MM.1S (cell line): ENCODE measurements around the gene PRM1.

Experiments
- DNase-seq: peaks from one replicate; pipeline ENCODE4 v3.0.0-alpha.2; 2015
- H2AFZ ChIP-seq: fragments of 300-600 bp; sonication (generic); 2 replicates; pipeline ENCODE4 v1.6.0; 2016; ENCODE audit warnings: antibody characterized with exemption, low read length
- H3F3A ChIP-seq: fragments of 300-600 bp; sonication (generic); 2 replicates; pipeline ENCODE4 v1.6.1; 2016; ENCODE audit warnings: mild to moderate bottlenecking, antibody characterized with exemption, low read length, moderate library complexity, mixed read lengths; ENCODE audit not compliant: insufficient read depth
- H3K27ac ChIP-seq: fragments of 300-600 bp; sonication (generic); 2 replicates; pipeline ENCODE4 v1.5.1; 2016; ENCODE audit warnings: mild to moderate bottlenecking, low read length
- H3K27me3 ChIP-seq: fragments of 300-600 bp; sonication (generic); replicated peaks from 2 replicates; pipeline ENCODE4 v1.6.0; 2016; ENCODE audit warnings: low read length; ENCODE audit not compliant: insufficient read depth
- H3K36me3 ChIP-seq: fragments of 300-600 bp; sonication (generic); replicated peaks from 2 replicates; pipeline ENCODE4 v1.6.1; 2016; ENCODE audit warnings: mild to moderate bottlenecking, low read length, mixed read lengths; ENCODE audit not compliant: insufficient read depth
- H3K4me1 ChIP-seq: fragments of 300-600 bp; sonication (generic); 2 replicates; pipeline ENCODE4 v1.6.1; 2016; ENCODE audit warnings: low read length, mixed read lengths
- H3K4me2 ChIP-seq: fragments of 300-600 bp; sonication (generic); 2 replicates; pipeline ENCODE4 v1.6.0; 2016; ENCODE audit warnings: low read depth, low read length
- H3K4me3 ChIP-seq: fragments of 300-600 bp; sonication (generic); 2 replicates; pipeline ENCODE4 v1.5.1; 2016; ENCODE audit warnings: low read length, mixed read lengths
- H3K79me2 ChIP-seq: fragments of 300-600 bp; sonication (generic); 2 replicates; pipeline ENCODE4 v1.6.1; 2016; ENCODE audit warnings: mixed run types, low read length, mixed read lengths
- H3K9ac ChIP-seq: fragments of 300-600 bp; sonication (generic); 2 replicates; pipeline ENCODE4 v1.6.1; 2016; ENCODE audit warnings: low read length, mixed read lengths
- H3K9me2 ChIP-seq: fragments of 300-600 bp; sonication (generic); replicated peaks from 2 replicates; pipeline ENCODE4 v1.6.1; 2016; ENCODE audit warnings: mild to moderate bottlenecking, low read length, mixed read lengths; ENCODE audit not compliant: insufficient read depth
- H3K9me3 ChIP-seq: fragments of 300-600 bp; sonication (generic); replicated peaks from 2 replicates; pipeline ENCODE4 v1.6.1; 2016; ENCODE audit warnings: mild to moderate bottlenecking, low read length, mixed read lengths; ENCODE audit not compliant: insufficient read depth
- H4K20me1 ChIP-seq: fragments of 300-600 bp; sonication (generic); 2 replicates; pipeline ENCODE4 v1.6.1; 2016; ENCODE audit warnings: mild to moderate bottlenecking, low read length, moderate library complexity, mixed read lengths; ENCODE audit not compliant: insufficient read depth
- EZH2 ChIP-seq: fragments of 300-600 bp; sonication (generic); optimal IDR thresholded peaks from 2 replicates; pipeline ENCODE3; 2017; ENCODE audit warnings: low read depth, mild to moderate bottlenecking, antibody characterized with exemption, low read length, mixed read lengths
- EZH2phosphoT487 ChIP-seq: fragments of 300-600 bp; sonication (generic); IDR thresholded peaks from 2 replicates; pipeline ENCODE4 v1.6.1; 2018; ENCODE audit warnings: antibody characterized with exemption, low read length
- TF ChIP-seq, protein P1 (sequence below): fragments of 300-600 bp; sonication (generic); IDR thresholded peaks from 2 replicates; pipeline ENCODE4 v1.5.1; 2016; ENCODE audit warnings: antibody characterized with exemption, low read length, mixed read lengths

PRM1 gene

GRCh38 chr16:11302977-11303376, 21.8 kb upstream of the PRM1 start:
- peak overlapping the region; percentile 36; the same call in 1 of the 2 replicates for H3K27ac ChIP-seq

DNA sequence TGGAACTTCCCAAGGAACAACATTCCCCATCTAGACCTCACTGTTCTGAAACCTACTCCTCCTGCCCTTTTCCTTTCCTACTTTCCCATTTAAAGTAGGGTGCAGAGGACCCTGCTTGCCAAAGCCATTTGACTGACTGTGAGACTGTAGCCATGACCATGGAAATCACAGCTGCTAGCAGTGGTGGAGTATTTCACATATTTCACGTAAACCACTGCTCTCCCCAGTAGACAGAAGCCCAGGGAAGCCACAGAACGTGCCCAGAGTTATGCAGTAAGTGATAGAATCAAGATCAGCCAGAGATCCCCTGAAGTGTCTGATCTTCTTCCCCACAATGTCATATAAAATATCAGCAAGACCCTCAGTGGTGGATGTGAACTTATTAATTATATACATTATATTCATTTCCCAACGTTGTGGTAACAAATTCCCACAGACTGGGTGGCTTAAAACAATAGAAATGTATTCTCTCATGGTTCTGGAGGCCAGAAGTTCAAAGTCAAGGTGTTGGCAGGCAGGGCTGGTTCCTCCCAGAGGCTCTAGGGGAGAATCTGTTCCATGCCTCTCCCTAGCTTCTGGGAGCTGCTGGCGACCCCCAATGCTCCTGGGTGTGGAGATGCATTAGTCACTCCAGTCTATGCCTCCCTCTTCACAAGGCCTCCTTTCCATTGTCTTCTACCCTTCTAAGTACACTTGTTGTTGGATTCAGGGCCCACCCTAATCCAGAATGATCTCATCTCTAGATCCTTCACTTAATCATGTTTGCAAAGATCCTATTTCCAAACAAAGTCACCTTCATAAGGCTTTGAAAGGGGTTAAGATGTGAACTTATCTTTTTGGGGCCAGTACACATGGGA, 20.7 kb upstream of the PRM1 start:
- Histone ChIP-seq H3K9me2 (no peaks in the 10 kb centered on the region), H3K27me3 (peaks cover 4% of the 10 kb centered on the region; the same call in 1 of the 2 replicates), H4K20me1 (no peaks in the 10 kb centered on the region), H3K36me3 (no peaks in the 10 kb centered on the region), H3K4me2 (no peak overlapping the region), H3F3A (peaks cover 9% of the 10 kb centered on the region; the same call in 1 of the 2 replicates), H3K4me1 (peaks cover 18% of the 10 kb centered on the region), H3K9me3 (no peaks in the 10 kb centered on the region), H2AFZ (no peak overlapping the region), H3K4me3 (no peak overlapping the region), H3K79me2 (no peaks in the 10 kb centered on the region), H3K27ac (no peak overlapping the region), H3K9ac (no peak overlapping the region)
- TF ChIP-seq EZH2phosphoT487 (no peak), EZH2 (no peak)
- TF ChIP-seq, protein P1, sequence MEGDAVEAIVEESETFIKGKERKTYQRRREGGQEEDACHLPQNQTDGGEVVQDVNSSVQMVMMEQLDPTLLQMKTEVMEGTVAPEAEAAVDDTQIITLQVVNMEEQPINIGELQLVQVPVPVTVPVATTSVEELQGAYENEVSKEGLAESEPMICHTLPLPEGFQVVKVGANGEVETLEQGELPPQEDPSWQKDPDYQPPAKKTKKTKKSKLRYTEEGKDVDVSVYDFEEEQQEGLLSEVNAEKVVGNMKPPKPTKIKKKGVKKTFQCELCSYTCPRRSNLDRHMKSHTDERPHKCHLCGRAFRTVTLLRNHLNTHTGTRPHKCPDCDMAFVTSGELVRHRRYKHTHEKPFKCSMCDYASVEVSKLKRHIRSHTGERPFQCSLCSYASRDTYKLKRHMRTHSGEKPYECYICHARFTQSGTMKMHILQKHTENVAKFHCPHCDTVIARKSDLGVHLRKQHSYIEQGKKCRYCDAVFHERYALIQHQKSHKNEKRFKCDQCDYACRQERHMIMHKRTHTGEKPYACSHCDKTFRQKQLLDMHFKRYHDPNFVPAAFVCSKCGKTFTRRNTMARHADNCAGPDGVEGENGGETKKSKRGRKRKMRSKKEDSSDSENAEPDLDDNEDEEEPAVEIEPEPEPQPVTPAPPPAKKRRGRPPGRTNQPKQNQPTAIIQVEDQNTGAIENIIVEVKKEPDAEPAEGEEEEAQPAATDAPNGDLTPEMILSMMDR = no peak
- DNase-seq = no peak

More at GRCh38 chr16:11302977-11303376, 21.8 kb upstream of the PRM1 start:
- H2AFZ ChIP-seq = no peak overlapping the region
- H3K36me3 ChIP-seq = no peaks in the 10 kb centered on the region
- no peaks in the 10 kb centered on the region for H3K9me3 ChIP-seq
- DNase-seq = peak; percentile 54
- peaks cover 11% of the 10 kb centered on the region; the same call in 1 of the 2 replicates for H3F3A ChIP-seq
- no peaks in the 10 kb centered on the region for H3K79me2 ChIP-seq
- H3K27me3 ChIP-seq = 0 out of 2 replicates have a peak, but pooled peaks cover 4% of the 10 kb centered on the region
- no peak overlapping the region for H3K4me3 ChIP-seq
- no peaks in the 10 kb centered on the region for H4K20me1 ChIP-seq
- peaks cover 11% of the 10 kb centered on the region for H3K4me1 ChIP-seq
- TF ChIP-seq, protein P1 = no peak
- TF ChIP-seq EZH2phosphoT487 (no peak), EZH2 (no peak)
- H3K9ac ChIP-seq = peak overlapping the region; percentile 16; the same call in 1 of the 2 replicates
- H3K4me2 ChIP-seq = 0 out of 2 replicates have a peak overlapping the region, but pooled peaks have one; percentile 22
- H3K9me2 ChIP-seq = no peaks in the 10 kb centered on the region

GRCh38 chr16:11300560-11300892, 19.4 kb upstream of the PRM1 start:
- no peaks in the 10 kb centered on the region for H3K9me2 ChIP-seq
- H3K4me3 ChIP-seq = no peak overlapping the region
- no peaks in the 10 kb centered on the region for H4K20me1 ChIP-seq
- no peaks in the 10 kb centered on the region for H3K79me2 ChIP-seq
- peaks cover 18% of the 10 kb centered on the region for H3K27me3 ChIP-seq
- TF ChIP-seq, protein P1 = no peak
- TF ChIP-seq EZH2phosphoT487 = no peak
- no peak for TF ChIP-seq EZH2
- no peak for DNase-seq
- H3K27ac ChIP-seq = no peak overlapping the region
- no peaks in the 10 kb centered on the region for H3K36me3 ChIP-seq
- H3K4me2 ChIP-seq = no peak overlapping the region
- peaks cover 21% of the 10 kb centered on the region for H3K4me1 ChIP-seq
- H3F3A ChIP-seq = peaks cover 9% of the 10 kb centered on the region; the same call in 1 of the 2 replicates
- no peak overlapping the region for H2AFZ ChIP-seq
- H3K9me3 ChIP-seq = no peaks in the 10 kb centered on the region
- no peak overlapping the region for H3K9ac ChIP-seq
